ENCODE data around the gene UBE2J2.

Gene UBE2J2

GRCh38 chr1:1240822-1241587 lies 32.6 kb downstream of the UBE2J2 start:
- in situ Hi-C loops (cut with MboI; ENCODE audit: low pct_unique_long_range_greater_than_20kb, low sequenced_read_pairs, unreplicated experiment), result no loop called here
- DNase-seq (ENCODE audit: low spot score), result no peak
- no peak for TF ChIP-seq CTCF (IDR thresholded peaks at IDR 0.05; ENCODE audit: extremely low read depth, insufficient read depth, missing control alignments)

GRCh38 chr1:1240348-1240732 lies 33.3 kb downstream of the UBE2J2 start:
- in situ Hi-C loops (cut with MboI; ENCODE audit: low pct_unique_long_range_greater_than_20kb, low sequenced_read_pairs, unreplicated experiment), result no loop called here
- no peak for DNase-seq (ENCODE audit: low spot score)
- TF ChIP-seq CTCF (IDR thresholded peaks at IDR 0.05; ENCODE audit: extremely low read depth, insufficient read depth, missing control alignments), result no peak

GRCh38 chr1:1239614-1240347 lies 33.9 kb downstream of the UBE2J2 start:
- no peak for TF ChIP-seq CTCF (IDR thresholded peaks at IDR 0.05; ENCODE audit: extremely low read depth, insufficient read depth, missing control alignments)
- no peak for DNase-seq (ENCODE audit: low spot score)
- in situ Hi-C loops (cut with MboI; ENCODE audit: low pct_unique_long_range_greater_than_20kb, low sequenced_read_pairs, unreplicated experiment), result no loop called here

- in situ Hi-C loops (cut with MboI; ENCODE audit: low pct_unique_long_range_greater_than_20kb, low sequenced_read_pairs, unreplicated experiment), result no loop called here
- TF ChIP-seq CTCF (IDR thresholded peaks at IDR 0.05; ENCODE audit: extremely low read depth, insufficient read depth, missing control alignments), result no peak
- no peak for DNase-seq (ENCODE audit: low spot score)
Measured at GRCh38 chr1:1239227-1239613, 34.4 kb downstream of the UBE2J2 start.

GRCh38 chr1:1238702-1239178 lies 34.9 kb downstream of the UBE2J2 start:
- DNase-seq (ENCODE audit: low spot score), result no peak
- no peak for TF ChIP-seq CTCF (IDR thresholded peaks at IDR 0.05; ENCODE audit: extremely low read depth, insufficient read depth, missing control alignments)
- in situ Hi-C loops (cut with MboI; ENCODE audit: low pct_unique_long_range_greater_than_20kb, low sequenced_read_pairs, unreplicated experiment), result no loop called here

- peak; percentile 68 for DNase-seq (ENCODE audit: low spot score)
- in situ Hi-C loops (cut with MboI; ENCODE audit: low pct_unique_long_range_greater_than_20kb, low sequenced_read_pairs, unreplicated experiment), result no loop called here
- TF ChIP-seq CTCF (IDR thresholded peaks at IDR 0.05; ENCODE audit: extremely low read depth, insufficient read depth, missing control alignments), result no peak
Measured at GRCh38 chr1:1237874-1238701, 35.6 kb downstream of the UBE2J2 start.
